HepG2 (cell line): ENCODE results near the gene USP34. TPM values are rescaled to one million over a fixed set of nuclear protein-coding genes. Genes with fewer than 3 reads are reported as not detected.

ENCODE experiments used
- ATAC-seq: fragments of 200-7000 bp; cut with Tn5 transposase; 3 replicates; pipeline ENCODE4 v1.9.1; 2020; ENCODE audit warnings: mild to moderate bottlenecking, moderate library complexity
- BruUV-seq: library from RNA; stranded (reverse); fragments of 400-500 nt; replicated peaks from 2 replicates; lab custom pipeline; 2021; lab: Mats Ljungman, UMichigan
- CTCF ChIA-PET: fragments of 300-600 bp; formaldehyde crosslinking; extraction: SDS; loops from one replicate; lab custom pipeline; 2021; ENCODE audit warnings: low total read pairs, inconsistent platforms, low intra/inter-chr PET ratio; lab: Yijun Ruan, JAX
- POLR2A ChIA-PET: fragments of 350-600 bp; sonication (Branson Sonifier 250); formaldehyde crosslinking; loops from one replicate; lab custom pipeline; 2020; ENCODE audit warnings: antibody characterized with exemption, inconsistent platforms; lab: Yijun Ruan, JAX
- DNase-seq: peaks from one replicate; pipeline ENCODE4 v3.0.0-alpha.2; 2015; ENCODE audit warnings: low spot score
- FAIRE-seq: peaks from 3 replicates; lab custom pipeline; 2011; peaks lifted over from hg19 to GRCh38; lab: Jason Lieb, UNC
- H2AFZ ChIP-seq: one replicate; pipeline ENCODE4 v1.6.1; 2011; ENCODE audit warnings: low read length, inconsistent platforms
- H3K27ac ChIP-seq: fragments of 300-600 bp; 3 replicates; pipeline ENCODE4 v1.8.0; 2011; ENCODE audit warnings: mixed run types, mild to moderate bottlenecking, mixed read lengths, low read length, inconsistent platforms; ENCODE audit not compliant: insufficient read depth; ENCODE audit errors: extremely low read length
- H3K27me3 ChIP-seq, 2 experiments: fragments of 200-600 bp in 1 of 2; 2 replicates in 1 of 2; 3 replicates in 1 of 2; pipeline versions ENCODE4 v1.6.0 to v1.8.0; 2011; ENCODE audit warnings: low read length in 2 of 2, mild to moderate bottlenecking in 2 of 2, moderate library complexity in 2 of 2, inconsistent platforms in 1 of 2; ENCODE audit not compliant: insufficient read depth in 2 of 2, control insufficient read depth in 1 of 2
- H3K36me3 ChIP-seq, 2 experiments: fragments of 200-600 bp in 1 of 2; replicated peaks in 1 of 2; 2 replicates in 1 of 2; 3 replicates in 1 of 2; pipeline versions ENCODE4 v1.5.1 to v1.8.0; 2011; ENCODE audit warnings: low read length in 2 of 2, inconsistent platforms in 1 of 2; ENCODE audit not compliant: insufficient read depth in 2 of 2, control insufficient read depth in 1 of 2
- H3K4me1 ChIP-seq: 2 replicates; pipeline ENCODE4 v1.5.1; 2012; ENCODE audit warnings: low read length, inconsistent platforms; ENCODE audit not compliant: insufficient read depth
- H3K4me2 ChIP-seq: 2 replicates; pipeline ENCODE4 v1.6.0; 2011; ENCODE audit warnings: low read depth, low read length, inconsistent platforms
- H3K4me3 ChIP-seq, 3 experiments: fragments of 200-600 bp in 1 of 3; sonication (generic), shearing (Covaris generic) in 1 of 3; replicated peaks in 1 of 3; 2 replicates each; pipeline ENCODE4 v1.5.1; 2011 to 2016; ENCODE audit warnings: low read length in 3 of 3, inconsistent platforms in 2 of 3, low read depth in 2 of 3, mild to moderate bottlenecking in 2 of 3, control low read depth in 1 of 3, mixed read lengths in 1 of 3; ENCODE audit not compliant: insufficient read depth in 1 of 3
- H3K79me2 ChIP-seq: one replicate; pipeline ENCODE4 v1.6.1; 2011; ENCODE audit warnings: low read length, inconsistent platforms; ENCODE audit not compliant: insufficient read depth
- H3K9ac ChIP-seq: 2 replicates; pipeline ENCODE4 v1.6.0; 2011; ENCODE audit warnings: mild to moderate bottlenecking, low read depth, low read length, inconsistent platforms; ENCODE audit not compliant: insufficient read depth
- H3K9me3 ChIP-seq: 2 replicates; pipeline ENCODE4 v1.5.1; 2012; ENCODE audit warnings: mild to moderate bottlenecking, low read length
- H4K20me1 ChIP-seq: 2 replicates; pipeline ENCODE4 v1.6.0; 2011; ENCODE audit warnings: inconsistent platforms, mild to moderate bottlenecking, low read length, moderate library complexity; ENCODE audit not compliant: insufficient read depth
- BORCS8-MEF2B ChIP-seq: sonication (generic); formaldehyde crosslinking; IDR thresholded peaks from 2 replicates; pipeline ENCODE4 v1.8.0; 2022; ENCODE audit warnings: mild to moderate bottlenecking, missing genetic modification reagents
- CBX2 ChIP-seq, 2 experiments: fragments of 200-600 bp in 1 of 2; sonication (generic); formaldehyde crosslinking in 1 of 2; IDR thresholded peaks; 2 replicates each; pipeline versions ENCODE4 v1.7.0 to v1.8.1; 2018 to 2022; ENCODE audit warnings: low read depth in 2 of 2, low read length in 1 of 2, mild to moderate bottlenecking in 1 of 2, missing genetic modification reagents in 1 of 2
- CHD4 ChIP-seq: fragments of 200-600 bp; sonication (generic); IDR thresholded peaks from 2 replicates; pipeline ENCODE4 v1.7.0; 2017; ENCODE audit warnings: mild to moderate bottlenecking, low read length, borderline replicate concordance
- ELF4 ChIP-seq: sonication (generic); formaldehyde crosslinking; IDR thresholded peaks from 2 replicates; pipeline ENCODE4 v1.5.0; 2020; ENCODE audit warnings: missing genetic modification reagents, mild to moderate bottlenecking, moderate library complexity, borderline replicate concordance
- HDAC2 ChIP-seq: sonication (generic); formaldehyde crosslinking; IDR thresholded peaks from 2 replicates; pipeline ENCODE4 v1.4.0; 2020; ENCODE audit warnings: missing genetic modification reagents
- HOXD1 ChIP-seq: sonication (generic); formaldehyde crosslinking; IDR thresholded peaks from 2 replicates; pipeline ENCODE4 v1.5.0; 2020; ENCODE audit warnings: missing genetic modification reagents
- KDM2A ChIP-seq: sonication (generic); formaldehyde crosslinking; IDR thresholded peaks from 2 replicates; pipeline ENCODE4 v1.4.0; 2020; ENCODE audit warnings: low read depth, missing genetic modification reagents, borderline replicate concordance
- MEIS1 ChIP-seq: sonication (generic); formaldehyde crosslinking; IDR thresholded peaks from 2 replicates; pipeline ENCODE4 v1.9.0; 2021; ENCODE audit warnings: mild to moderate bottlenecking, missing genetic modification reagents, moderate library complexity, borderline replicate concordance
- NFYC ChIP-seq: IDR thresholded peaks from 2 replicates; pipeline ENCODE4 v1.6.1; 2016; ENCODE audit warnings: missing genetic modification reagents, missing compliant biosample characterization
- SAP130 ChIP-seq: IDR thresholded peaks from 2 replicates; pipeline ENCODE4 v1.6.1; 2016; ENCODE audit warnings: low read depth
- TBL1XR1 ChIP-seq: fragments of 150-350 bp; IDR thresholded peaks from 2 replicates; pipeline ENCODE4 v1.6.1; 2014; ENCODE audit warnings: borderline replicate concordance, low read length; ENCODE audit not compliant: partially characterized antibody
- THAP7 ChIP-seq: sonication (generic); formaldehyde crosslinking; IDR thresholded peaks from 2 replicates; pipeline ENCODE4 v1.8.1; 2023; ENCODE audit warnings: mild to moderate bottlenecking, missing genetic modification reagents
- THRA ChIP-seq: sonication (generic); formaldehyde crosslinking; IDR thresholded peaks from 2 replicates; pipeline ENCODE4 v1.4.0; 2020; ENCODE audit warnings: missing genetic modification reagents, borderline replicate concordance
- YEATS4 ChIP-seq: sonication (generic); formaldehyde crosslinking; IDR thresholded peaks from 2 replicates; pipeline ENCODE4 v1.4.0; 2020; ENCODE audit warnings: missing genetic modification reagents, borderline replicate concordance
- ZFX ChIP-seq: sonication (generic); formaldehyde crosslinking; IDR thresholded peaks from 2 replicates; pipeline ENCODE4 v1.4.0; 2020; ENCODE audit warnings: mild to moderate bottlenecking, low read depth, missing genetic modification reagents, moderate library complexity
- ZNF234 ChIP-seq: sonication (generic); formaldehyde crosslinking; conservative IDR thresholded peaks from 2 replicates; pipeline ENCODE4 v1.5.1; 2020; ENCODE audit warnings: mild to moderate bottlenecking, missing genetic modification reagents
- ZNF24 ChIP-seq: fragments of 450-650 bp; IDR thresholded peaks from 2 replicates; pipeline ENCODE4 v1.6.1; 2017; ENCODE audit warnings: antibody characterized with exemption, mild to moderate bottlenecking
- ZNF441 ChIP-seq: sonication (generic); formaldehyde crosslinking; IDR thresholded peaks from 2 replicates; pipeline ENCODE4 v1.7.0; 2021; ENCODE audit warnings: missing genetic modification reagents, borderline replicate concordance
- ZNF580 ChIP-seq: IDR thresholded peaks from 2 replicates; pipeline ENCODE4 v1.6.1; 2016; ENCODE audit warnings: low read depth, borderline replicate concordance
- ZNF713 ChIP-seq: sonication (generic); formaldehyde crosslinking; IDR thresholded peaks from 2 replicates; pipeline ENCODE4 v1.4.0; 2020; ENCODE audit warnings: mild to moderate bottlenecking, missing genetic modification reagents
- ZNF850 ChIP-seq: sonication (generic); formaldehyde crosslinking; conservative IDR thresholded peaks from 2 replicates; pipeline ENCODE4 v1.9.0; 2021; ENCODE audit warnings: mild to moderate bottlenecking, missing genetic modification reagents
- ZSCAN9 ChIP-seq: IDR thresholded peaks from 2 replicates; pipeline ENCODE4 v1.6.1; 2016; ENCODE audit warnings: borderline replicate concordance
- WGBS: methylation state at CpG from one replicate; pipeline ENCODE4 v1.1.6; 2017; ENCODE audit warnings: low lambda C conversion rate; 5-methylcytosine and 5-hydroxymethylcytosine counted together
- in situ Hi-C: cut with HindIII; loops from 2 replicates; pipeline ENCODE4 v1.10.0; 2017; ENCODE audit warnings: low pct_unique_long_range_greater_than_20kb; ENCODE audit not compliant: extremely low pct_ligation_motif_present
- intact Hi-C: fragments of 100-400 bp; cut with micrococcal nuclease; formaldehyde crosslinking; loops from one replicate; pipeline ENCODE4 v1.10.0; 2022; ENCODE audit not compliant: unreplicated experiment
- polyA plus RNA-seq, 8 experiments: library from polyadenylated mRNA; depleted of rRNA in 3 of 8; stranded (reverse) in 7 of 8; unstranded in 1 of 8; fragments of >200 nt; fragmentation: Illumina TruSeq in 4 of 8; extraction: Trizol in 4 of 8; gene quantifications; 2 replicates each; pipeline versions ENCODE4 v1.2.1 to v1.2.3, GENCODE V29; 2011 to 2016; ENCODE audit warnings: low read depth in 4 of 8, missing spikeins in 1 of 8, mixed read lengths in 1 of 8; ENCODE audit not compliant: insufficient read depth in 1 of 8
- total RNA-seq, 5 experiments: library from RNA; depleted of rRNA; stranded (reverse); fragments of >200 nt; fragmentation: Illumina TruSeq; extraction: Trizol; gene quantifications; 2 replicates each; pipeline ENCODE4 v1.2.3, GENCODE V29; 2016; ENCODE audit warnings: low read depth in 1 of 5

USP34 gene
- total and polyA plus RNA-seq, 2 of the 13 experiments (the other 11 are each of a cell fraction or from before 2014, with no cell fraction given): 99.2 to 100 TPM

GRCh38 chr2:61504949-61505348, 34.1 kb upstream of the USP34 start (continued):
- TF ChIP-seq THRA (CRISPR knock-in tag) (no peak), ZNF580 (CRISPR knock-in tag) (no peak), BORCS8-MEF2B (CRISPR knock-in tag) (no peak), ZNF713 (no peak), HDAC2 (CRISPR knock-in tag) (no peak; the same call in 1 of the 2 replicates), ZSCAN9 (CRISPR knock-in tag) (no peak), NFYC (CRISPR knock-in tag) (no peak), MEIS1 (CRISPR knock-in tag) (no peak), ZNF24 (no peak), ELF4 (CRISPR knock-in tag) (no peak), ZNF441 (CRISPR knock-in tag) (no peak), ZFX (CRISPR knock-in tag) (0 out of 2 replicates have a peak, but pooled peaks have one; percentile 21), CBX2 (IDR thresholded peaks at IDR 0.05; ENCODE audit: low read depth, low read length) (no peak), CBX2 (CRISPR knock-in tag; IDR thresholded peaks at IDR 0.05; ENCODE audit: low read depth) (no peak)

GRCh38 chr2:61499060-61499459, 28.2 kb upstream of the USP34 start:
- BruUV-seq: no TSS peak
- no peak overlapping the region for H2AFZ ChIP-seq
- CTCF ChIA-PET: no interaction called here
- 95% methylated on average over 2 of the region's 2 CpGs for WGBS
- ATAC-seq (no peak), FAIRE-seq (no peak), DNase-seq (no peak)
- no peak overlapping the region for H3K4me3 ChIP-seq
- no peaks in the 10 kb centered on the region for H3K9me3 ChIP-seq
- POLR2A ChIA-PET: no interaction called here
- H3K27me3 ChIP-seq: no peaks in the 10 kb centered on the region
- no peak overlapping the region for H3K9ac ChIP-seq
- H4K20me1 ChIP-seq: no peaks in the 10 kb centered on the region; the same call in 1 of the 2 replicates
- in situ Hi-C loops (no loop called here), intact Hi-C loops (no loop called here)
- H3K79me2 ChIP-seq: peaks cover 8% of the 10 kb centered on the region
- no peak overlapping the region for H3K27ac ChIP-seq
- H3K36me3 ChIP-seq: peaks cover 18 to 87% of the 10 kb centered on the region in 2 experiments
- H3K4me2 ChIP-seq: no peak overlapping the region
- no peaks in the 10 kb centered on the region for H3K4me1 ChIP-seq
- no peak for TF ChIP-seq THAP7 (CRISPR knock-in tag)
- TF ChIP-seq KDM2A: no peak
- TF ChIP-seq HOXD1 (CRISPR knock-in tag): no peak
- TF ChIP-seq ZNF234 (CRISPR knock-in tag): no peak
- TF ChIP-seq ZNF850 (CRISPR knock-in tag): no peak
- TF ChIP-seq YEATS4 (CRISPR knock-in tag): no peak
- TF ChIP-seq CHD4: no peak
- no peak for TF ChIP-seq TBL1XR1
- no peak for TF ChIP-seq SAP130 (CRISPR knock-in tag)
